Testis (tissue), 3 donors: ENCODE data around the gene ADAMTSL1. TPM values are rescaled to one million over a fixed set of nuclear protein-coding genes. Genes with fewer than 3 reads are reported as not detected.

Experiments
- DNase-seq: peaks from one replicate; pipeline ENCODE4 v3.0.0-alpha.2; 2019
- H3K27ac ChIP-seq, 2 donors: fragments of 200-600 bp; sonication (generic); one replicate each; pipeline ENCODE4 v1.5.1; 2019
- H3K27me3 ChIP-seq: fragments of 200-600 bp; sonication (generic); one replicate; pipeline ENCODE4 v1.5.1; 2019
- H3K36me3 ChIP-seq: fragments of 200-600 bp; sonication (generic); one replicate; pipeline ENCODE4 v1.5.1; 2017; ENCODE audit warnings: low read depth; ENCODE audit errors: missing control alignments
- H3K4me1 ChIP-seq: fragments of 200-600 bp; sonication (generic); one replicate; pipeline ENCODE4 v1.5.1; 2019
- H3K4me3 ChIP-seq, 2 donors: fragments of 200-600 bp; sonication (generic); one replicate each; pipeline ENCODE4 v1.5.1; 2017 to 2019
- H3K9me3 ChIP-seq: fragments of 200-600 bp; sonication (generic); one replicate; pipeline ENCODE4 v1.5.1; 2017
- POLR2A ChIP-seq: fragments of 450-650 bp; IDR thresholded peaks from one replicate; pipeline ENCODE4 v1.6.1; 2017; ENCODE audit warnings: antibody characterized with exemption, mild to moderate bottlenecking, moderate library complexity
- WGBS, 2 donors: methylation state at CpG; one replicate each; pipeline ENCODE4 v1.1.5; 2018; 5-methylcytosine and 5-hydroxymethylcytosine counted together
- intact Hi-C: fragments of 100-400 bp; cut with DNase I; formaldehyde crosslinking; loops from one replicate; pipeline ENCODE4 v1.15.1; 2023; ENCODE audit warnings: low total_unique reads
- polyA plus RNA-seq: library from polyadenylated mRNA; stranded (reverse); fragments of 350-450 nt; fragmentation: Illumina TruSeq; extraction: RNeasy Lipid Tissue Mini Kit (QIAGEN cat#74804); gene quantifications from one replicate; pipeline ENCODE4 v1.2.3, GENCODE V29; 2014; ENCODE audit warnings: low read depth, low replicate concordance; ENCODE audit not compliant: insufficient read depth
- total RNA-seq, 2 donors: library from RNA; depleted of rRNA; stranded (reverse); fragments of >200 nt; gene quantifications; one replicate each; pipeline ENCODE4 v1.2.3, GENCODE V29; 2016
- TF ChIP-seq, protein P1 (sequence below), 3 experiments: fragments of 450-650 bp in 2 of 3; fragments of 200-600 bp in 1 of 3; sonication (generic) in 1 of 3; IDR thresholded peaks; one replicate each; pipeline ENCODE4 v1.5.1; 2016 to 2019; ENCODE audit warnings: antibody characterized with exemption in 3 of 3, mild to moderate bottlenecking in 2 of 3, moderate library complexity in 1 of 3

The ADAMTSL1 gene
- total and polyA plus RNA-seq, 3 donors from 2014 or later = 4.7 to 12.3 (median 6.7) TPM

DNA sequence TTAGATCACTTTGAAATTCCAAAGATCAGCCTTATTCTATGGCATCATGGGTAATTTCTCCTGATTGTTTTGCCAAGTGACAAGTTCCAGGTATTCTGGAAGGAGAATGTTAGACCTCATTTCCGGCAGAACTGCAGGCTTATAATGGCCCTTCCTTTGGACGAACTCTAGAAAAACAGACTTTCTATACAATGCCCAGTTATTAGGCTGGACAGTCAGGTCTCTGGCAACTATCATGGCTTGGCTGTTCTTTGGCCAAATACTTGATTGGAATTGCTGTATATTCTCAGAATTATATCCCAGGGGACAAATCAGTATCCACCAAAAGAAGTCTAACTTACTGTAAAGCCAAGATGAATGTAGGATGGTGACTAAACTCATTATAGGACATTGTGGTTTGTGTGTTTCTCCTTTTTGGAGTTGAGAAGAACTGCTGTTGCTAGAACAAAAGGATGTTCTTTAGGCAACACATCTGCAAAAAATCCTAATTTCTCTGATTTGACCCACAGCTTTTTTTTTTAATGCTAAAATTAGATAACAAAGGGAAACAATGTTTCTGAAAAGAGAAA is 69.0 kb downstream of the ADAMTSL1 start:
- TF ChIP-seq, protein P1, sequence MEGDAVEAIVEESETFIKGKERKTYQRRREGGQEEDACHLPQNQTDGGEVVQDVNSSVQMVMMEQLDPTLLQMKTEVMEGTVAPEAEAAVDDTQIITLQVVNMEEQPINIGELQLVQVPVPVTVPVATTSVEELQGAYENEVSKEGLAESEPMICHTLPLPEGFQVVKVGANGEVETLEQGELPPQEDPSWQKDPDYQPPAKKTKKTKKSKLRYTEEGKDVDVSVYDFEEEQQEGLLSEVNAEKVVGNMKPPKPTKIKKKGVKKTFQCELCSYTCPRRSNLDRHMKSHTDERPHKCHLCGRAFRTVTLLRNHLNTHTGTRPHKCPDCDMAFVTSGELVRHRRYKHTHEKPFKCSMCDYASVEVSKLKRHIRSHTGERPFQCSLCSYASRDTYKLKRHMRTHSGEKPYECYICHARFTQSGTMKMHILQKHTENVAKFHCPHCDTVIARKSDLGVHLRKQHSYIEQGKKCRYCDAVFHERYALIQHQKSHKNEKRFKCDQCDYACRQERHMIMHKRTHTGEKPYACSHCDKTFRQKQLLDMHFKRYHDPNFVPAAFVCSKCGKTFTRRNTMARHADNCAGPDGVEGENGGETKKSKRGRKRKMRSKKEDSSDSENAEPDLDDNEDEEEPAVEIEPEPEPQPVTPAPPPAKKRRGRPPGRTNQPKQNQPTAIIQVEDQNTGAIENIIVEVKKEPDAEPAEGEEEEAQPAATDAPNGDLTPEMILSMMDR (IDR thresholded peaks at IDR 0.05) = no peak
- TF ChIP-seq POLR2A = no peak
- intact Hi-C loops = no loop called here
- Histone ChIP-seq H3K36me3 (no peaks in the 10 kb centered on the region), H3K27ac (no peak overlapping the region), H3K4me1 (peaks cover 10% of the 10 kb centered on the region), H3K9me3 (no peaks in the 10 kb centered on the region), H3K27me3 (no peaks in the 10 kb centered on the region), H3K4me3 (no peak overlapping the region)
- DNase-seq = no peak
- 80 to 87% methylated on average over 2 of the region's 2 CpGs for whole genome bisulfite sequencing, 2 donors

DNA sequence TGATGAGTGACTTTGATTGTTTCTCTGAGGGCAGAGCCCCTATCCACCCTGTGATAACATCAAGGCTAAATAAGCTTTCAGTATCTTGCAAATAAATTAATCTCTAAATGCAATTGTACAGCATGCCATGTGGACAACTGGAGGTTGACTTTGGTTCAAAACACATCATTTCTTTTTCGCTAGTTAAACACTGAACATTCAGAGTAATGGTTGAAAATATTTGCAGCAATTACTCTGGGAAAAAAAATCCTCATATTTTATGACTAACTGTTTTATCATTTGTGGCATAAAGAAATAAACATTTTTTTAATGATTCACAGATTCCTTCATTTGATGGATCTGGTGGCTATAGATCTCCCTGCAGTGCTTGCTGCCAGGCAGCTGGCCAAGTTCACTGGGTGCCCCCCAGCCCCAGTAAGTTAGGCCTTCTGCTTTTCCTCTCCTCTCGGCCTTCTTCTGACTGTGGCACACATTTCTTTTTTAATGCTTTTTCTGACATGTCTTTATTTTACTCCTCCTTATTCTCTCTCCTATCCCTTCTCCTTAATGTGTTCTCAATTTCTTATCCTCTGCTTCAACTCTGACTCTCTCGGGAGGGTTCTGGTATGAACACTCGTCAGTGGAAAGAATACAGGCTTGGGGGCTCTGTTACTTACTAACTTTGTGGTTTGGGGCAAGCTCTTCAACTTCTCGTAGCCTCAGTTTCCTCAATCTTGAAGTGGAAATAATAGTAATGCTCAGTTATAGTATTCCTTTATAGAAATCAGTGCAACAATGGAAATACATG is 69.6 kb downstream of the ADAMTSL1 start:
- Histone ChIP-seq H3K27me3 (no peaks in the 10 kb centered on the region), H3K4me3 (no peak overlapping the region), H3K36me3 (no peaks in the 10 kb centered on the region), H3K27ac (no peak overlapping the region), H3K4me1 (peaks cover 10% of the 10 kb centered on the region), H3K9me3 (no peaks in the 10 kb centered on the region)
- TF ChIP-seq, protein P1 (IDR thresholded peaks at IDR 0.05) = no peak
- TF ChIP-seq POLR2A = no peak
- WGBS, 2 donors = 64 to 71% methylated on average over 5 of the region's 5 CpGs
- DNase-seq = no peak
- intact Hi-C loops = no loop called here

DNA sequence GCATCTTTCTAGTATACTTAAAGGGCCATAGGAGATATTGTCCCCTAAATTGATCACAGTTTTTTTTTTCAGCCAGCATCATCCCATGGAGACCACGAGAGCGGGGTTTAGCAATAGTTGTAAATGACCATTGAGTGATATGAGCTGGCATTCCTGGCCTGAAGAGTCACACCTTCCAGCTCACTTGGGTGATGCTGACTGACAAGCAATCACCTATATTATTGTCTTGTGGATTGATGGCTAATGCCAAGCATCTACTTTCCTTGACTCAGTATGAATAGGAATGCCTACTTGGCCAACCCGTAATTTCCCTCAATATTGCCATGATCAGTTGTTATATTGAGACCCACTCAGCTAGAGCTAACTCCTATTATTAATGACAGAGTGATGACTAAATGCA is 70.5 kb downstream of the ADAMTSL1 start:
- H3K27ac ChIP-seq = no peak overlapping the region
- intact Hi-C loops = no loop called here
- no peaks in the 10 kb centered on the region for H3K36me3 ChIP-seq
- H3K4me1 ChIP-seq = peaks cover 10% of the 10 kb centered on the region
- no peaks in the 10 kb centered on the region for H3K27me3 ChIP-seq
- H3K9me3 ChIP-seq = no peaks in the 10 kb centered on the region
- H3K4me3 ChIP-seq = no peak overlapping the region
- TF ChIP-seq, protein P1 (IDR thresholded peaks at IDR 0.05) = no peak
- TF ChIP-seq POLR2A = no peak
- WGBS, 2 donors = 91 to 94% methylated on average over 3 of the region's 3 CpGs
- no peak for DNase-seq

DNA sequence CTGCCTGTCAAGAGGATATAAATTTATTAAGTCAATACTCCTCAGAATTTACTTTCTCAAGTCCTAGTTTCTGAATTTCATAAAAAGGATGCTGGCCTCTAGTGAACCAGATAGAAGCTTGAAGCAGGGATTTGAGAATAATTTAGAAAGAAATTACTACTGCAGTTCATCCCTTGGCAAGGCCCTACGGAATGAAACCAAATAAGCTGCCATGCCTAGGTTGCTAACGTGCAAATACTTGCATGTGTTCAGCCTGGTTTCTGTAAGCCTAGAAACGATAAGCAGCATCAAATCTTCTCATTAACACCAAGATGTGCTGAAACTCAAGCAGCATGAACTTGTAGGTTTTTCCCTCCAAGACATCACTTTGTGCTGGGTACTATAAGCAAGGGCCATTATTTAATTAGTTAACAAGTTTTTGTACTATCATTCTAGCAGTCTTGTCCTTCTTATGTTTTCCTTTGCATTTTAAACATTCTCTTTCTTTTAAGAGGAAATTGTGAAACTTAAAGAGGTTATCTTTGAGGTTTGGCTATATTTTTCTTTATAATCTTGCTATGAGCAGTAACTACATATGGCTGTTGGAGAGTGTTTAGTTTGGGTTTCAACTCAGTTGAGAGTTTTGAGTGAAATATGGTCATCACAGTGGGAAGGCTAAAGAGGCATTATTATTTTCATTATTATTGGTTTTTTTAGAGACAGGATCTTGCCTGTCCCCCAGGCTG is 71.8 kb downstream of the ADAMTSL1 start:
- TF ChIP-seq, protein P1 (IDR thresholded peaks at IDR 0.05) = no peak
- no peak for TF ChIP-seq POLR2A
- Histone ChIP-seq H3K4me1 (peaks cover 10% of the 10 kb centered on the region), H3K27me3 (no peaks in the 10 kb centered on the region), H3K4me3 (no peak overlapping the region), H3K36me3 (no peaks in the 10 kb centered on the region), H3K9me3 (no peaks in the 10 kb centered on the region), H3K27ac (no peak overlapping the region)
- intact Hi-C loops = no loop called here
- DNase-seq = no peak
- 76 to 85% methylated on average over 3 of the region's 3 CpGs for WGBS, 2 donors
